Urinary bladder (tissue), 4 donors: ENCODE results near the gene HOTAIR. TPM values are rescaled to one million over a fixed set of nuclear protein-coding genes. Genes with fewer than 3 reads are reported as not detected.

Source experiments
- DNase-seq: peaks from one replicate; pipeline ENCODE4 v3.0.0-alpha.2; 2015; ENCODE audit errors: extremely low spot score
- H3K27ac ChIP-seq: one replicate; pipeline ENCODE4 v1.5.1; 2013; ENCODE audit warnings: low read depth, mild to moderate bottlenecking, moderate library complexity
- H3K36me3 ChIP-seq: one replicate; pipeline ENCODE4 v1.6.1; 2013; ENCODE audit warnings: mild to moderate bottlenecking, moderate library complexity; ENCODE audit not compliant: insufficient read depth
- H3K4me1 ChIP-seq: one replicate; pipeline ENCODE4 v1.6.1; 2013; ENCODE audit warnings: mild to moderate bottlenecking, moderate library complexity; ENCODE audit not compliant: insufficient read depth
- H3K4me3 ChIP-seq: one replicate; pipeline ENCODE4 v1.5.1; 2013; ENCODE audit warnings: low read depth, low read length
- WGBS: extraction: QIAGEN DNeasy Blood & Tissue Kit; methylation state at CpG from one replicate; pipeline ENCODE4 v1.1.7; 2013; 5-methylcytosine and 5-hydroxymethylcytosine counted together
- polyA plus RNA-seq: library from polyadenylated mRNA; stranded (reverse); fragments of 200-250 nt; gene quantifications from one replicate; pipeline ENCODE4 v1.2.3, GENCODE V29; 2013
- total RNA-seq: library from RNA; depleted of rRNA; stranded (reverse); fragments of >200 nt; gene quantifications from one replicate; pipeline ENCODE4 v1.2.3, GENCODE V29; 2014
- donor health status: healthy with polysubstance abuse.
- donor health status: healthy.

HOTAIR gene
- total and polyA plus RNA-seq, 2 donors = 1.1 to 6.3 TPM

- H3K4me3 ChIP-seq = no peak overlapping the region
- H3K4me1 ChIP-seq = no peaks in the 10 kb centered on the region
- no peak overlapping the region for H3K27ac ChIP-seq
- DNase-seq = no peak
- no peaks in the 10 kb centered on the region for H3K36me3 ChIP-seq
- 12% methylated on average over 2 of the region's 2 CpGs for WGBS
Measured at GRCh38 chr12:53942467-53942997, 32.2 kb downstream of the HOTAIR start.

- Histone ChIP-seq H3K4me1 (no peaks in the 10 kb centered on the region), H3K4me3 (no peak overlapping the region), H3K27ac (no peak overlapping the region), H3K36me3 (no peaks in the 10 kb centered on the region)
- WGBS = 14% methylated on average over 5 of the region's 5 CpGs
- no peak for DNase-seq
Measured at GRCh38 chr12:53941750-53942149, 33.0 kb downstream of the HOTAIR start.

GRCh38 chr12:53941187-53941586 is 33.6 kb downstream of the HOTAIR start:
- Histone ChIP-seq H3K36me3 (no peaks in the 10 kb centered on the region), H3K27ac (no peak overlapping the region), H3K4me1 (no peaks in the 10 kb centered on the region), H3K4me3 (no peak overlapping the region)
- no peak for DNase-seq

- WGBS = 16% methylated on average over 9 of the region's 9 CpGs
- no peaks in the 10 kb centered on the region for H3K4me1 ChIP-seq
- no peak for DNase-seq
- H3K36me3 ChIP-seq = no peaks in the 10 kb centered on the region
- H3K4me3 ChIP-seq = no peak overlapping the region
- H3K27ac ChIP-seq = no peak overlapping the region
Measured at GRCh38 chr12:53940443-53941014, 34.2 kb downstream of the HOTAIR start.

GRCh38 chr12:53939141-53940108 is 35.3 kb downstream of the HOTAIR start:
- peak overlapping the region; percentile 25 for H3K27ac ChIP-seq
- peak overlapping the region; percentile 30 for H3K4me3 ChIP-seq
- no peaks in the 10 kb centered on the region for H3K4me1 ChIP-seq
- H3K36me3 ChIP-seq = no peaks in the 10 kb centered on the region
- DNase-seq = no peak
- 3% methylated on average over 91 of the region's 91 CpGs for WGBS

GRCh38 chr12:53938326-53939140 is 36.2 kb downstream of the HOTAIR start, which contains the start of gene HOXC13:
TSS of gene HOXC13 (plus strand) at chr12:53938831. CDS start at chr12:53938907, 76 bp downstream.
- Histone ChIP-seq H3K4me1 (no peaks in the 10 kb centered on the region), H3K36me3 (no peaks in the 10 kb centered on the region), H3K4me3 (peak within 1 kb of the TSS; percentile 30), H3K27ac (peak within 1 kb of the TSS; percentile 25)
- peak; percentile 78 for DNase-seq
- WGBS = 2% methylated on average over 54 of the region's 56 CpGs

- Histone ChIP-seq H3K27ac (no peak overlapping the region), H3K4me1 (no peaks in the 10 kb centered on the region), H3K36me3 (no peaks in the 10 kb centered on the region), H3K4me3 (no peak overlapping the region)
- DNase-seq = no peak
- 18% methylated on average over 23 of the region's 23 CpGs for WGBS
Measured at GRCh38 chr12:53937596-53938325, 37.0 kb downstream of the HOTAIR start.

GRCh38 chr12:53937099-53937498 is 37.7 kb downstream of the HOTAIR start:
- WGBS = 14% methylated on average over 12 of the region's 12 CpGs
- no peaks in the 10 kb centered on the region for H3K36me3 ChIP-seq

GRCh38 chr12:53935383-53936341 is 39.1 kb downstream of the HOTAIR start:
- Histone ChIP-seq H3K4me1 (no peaks in the 10 kb centered on the region), H3K4me3 (no peak overlapping the region), H3K36me3 (no peaks in the 10 kb centered on the region), H3K27ac (no peak overlapping the region)
- WGBS = 12% methylated on average over 49 of the region's 49 CpGs
- no peak for DNase-seq

More at GRCh38 chr12:53937099-53937498, 37.7 kb downstream of the HOTAIR start:
- H3K4me3 ChIP-seq = no peak overlapping the region
- no peak for DNase-seq
- no peaks in the 10 kb centered on the region for H3K4me1 ChIP-seq
- H3K27ac ChIP-seq = no peak overlapping the region

GRCh38 chr12:53932915-53933314 is 41.8 kb downstream of the HOTAIR start:
- H3K4me1 ChIP-seq = no peaks in the 10 kb centered on the region
- H3K4me3 ChIP-seq = no peak overlapping the region
- WGBS = 56% methylated on average over 4 of the region's 4 CpGs

GRCh38 chr12:53931844-53932581 is 42.7 kb downstream of the HOTAIR start:
- no peak overlapping the region for H3K4me3 ChIP-seq
- H3K36me3 ChIP-seq = no peaks in the 10 kb centered on the region
- no peak overlapping the region for H3K27ac ChIP-seq
- no peaks in the 10 kb centered on the region for H3K4me1 ChIP-seq
- WGBS = 41% methylated on average over 4 of the region's 4 CpGs
- DNase-seq = no peak

More at GRCh38 chr12:53932915-53933314, 41.8 kb downstream of the HOTAIR start:
- Histone ChIP-seq H3K36me3 (no peaks in the 10 kb centered on the region), H3K27ac (no peak overlapping the region)
- DNase-seq = no peak
